C4-2B (cell line): ENCODE results near the gene MYO1E.

Source experiments
- ZFX ChIP-seq: fragments of 450-650 bp; IDR thresholded peaks from 2 replicates; pipeline ENCODE4 v1.6.1; 2017
- TF ChIP-seq, protein P1 (sequence below): fragments of 450-650 bp; conservative IDR thresholded peaks from 2 replicates; pipeline ENCODE4 v1.5.1; 2017; ENCODE audit warnings: mild to moderate bottlenecking

DNA sequence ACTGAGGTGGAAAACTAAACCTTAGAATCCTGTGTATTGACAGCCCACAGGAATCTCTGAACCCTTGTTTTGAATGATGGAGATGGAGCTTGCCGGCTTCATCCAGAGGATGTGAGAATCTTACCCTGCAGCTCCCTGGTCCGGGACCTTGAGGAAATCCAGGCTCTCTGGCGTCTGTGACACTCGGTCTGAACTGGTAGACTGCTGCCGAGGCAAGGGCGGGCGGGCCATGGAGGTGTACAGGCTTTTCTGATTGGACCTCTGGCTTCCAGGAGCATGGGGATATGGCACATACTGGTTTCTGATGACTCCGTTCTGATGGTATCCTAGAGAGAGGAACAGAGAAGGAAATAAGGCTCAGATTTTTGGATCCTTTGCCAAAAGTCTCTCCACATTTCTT lies 219.2 kb downstream of the MYO1E start:
- TF ChIP-seq, protein P1, sequence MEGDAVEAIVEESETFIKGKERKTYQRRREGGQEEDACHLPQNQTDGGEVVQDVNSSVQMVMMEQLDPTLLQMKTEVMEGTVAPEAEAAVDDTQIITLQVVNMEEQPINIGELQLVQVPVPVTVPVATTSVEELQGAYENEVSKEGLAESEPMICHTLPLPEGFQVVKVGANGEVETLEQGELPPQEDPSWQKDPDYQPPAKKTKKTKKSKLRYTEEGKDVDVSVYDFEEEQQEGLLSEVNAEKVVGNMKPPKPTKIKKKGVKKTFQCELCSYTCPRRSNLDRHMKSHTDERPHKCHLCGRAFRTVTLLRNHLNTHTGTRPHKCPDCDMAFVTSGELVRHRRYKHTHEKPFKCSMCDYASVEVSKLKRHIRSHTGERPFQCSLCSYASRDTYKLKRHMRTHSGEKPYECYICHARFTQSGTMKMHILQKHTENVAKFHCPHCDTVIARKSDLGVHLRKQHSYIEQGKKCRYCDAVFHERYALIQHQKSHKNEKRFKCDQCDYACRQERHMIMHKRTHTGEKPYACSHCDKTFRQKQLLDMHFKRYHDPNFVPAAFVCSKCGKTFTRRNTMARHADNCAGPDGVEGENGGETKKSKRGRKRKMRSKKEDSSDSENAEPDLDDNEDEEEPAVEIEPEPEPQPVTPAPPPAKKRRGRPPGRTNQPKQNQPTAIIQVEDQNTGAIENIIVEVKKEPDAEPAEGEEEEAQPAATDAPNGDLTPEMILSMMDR: no peak
- no peak for TF ChIP-seq ZFX
